ENCODE measurements around the gene ZNF169.
"Not testable (repeated sequence)": the region's sequence is repeated elsewhere in the genome, so short reads cannot be mapped to it uniquely, and the experiment has no call there.

DNA sequence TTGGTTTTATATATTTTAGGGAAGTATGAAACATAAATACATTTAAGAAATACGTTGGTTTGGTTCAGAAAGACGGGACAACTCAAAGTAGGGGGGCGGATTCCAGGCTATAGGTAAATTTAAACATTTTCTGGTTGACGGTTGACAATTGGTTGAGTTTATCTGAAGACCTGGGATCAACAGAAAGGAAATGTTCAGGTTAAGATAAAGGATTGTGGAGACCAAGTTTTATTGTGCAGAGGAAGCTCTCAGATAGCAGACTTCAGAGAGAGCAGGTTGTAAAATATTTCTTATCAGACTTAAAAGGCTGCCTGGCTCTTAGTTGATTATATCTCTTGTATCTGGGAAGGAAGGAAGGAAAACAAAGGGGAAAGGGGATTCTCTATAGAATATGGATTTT is 17.9 kb downstream of the ZNF169 start:
- TF ChIP-seq EP300, POLR2A (IDR thresholded peaks at IDR 0.05): not testable (repeated sequence)
- TF ChIP-seq, protein P1, sequence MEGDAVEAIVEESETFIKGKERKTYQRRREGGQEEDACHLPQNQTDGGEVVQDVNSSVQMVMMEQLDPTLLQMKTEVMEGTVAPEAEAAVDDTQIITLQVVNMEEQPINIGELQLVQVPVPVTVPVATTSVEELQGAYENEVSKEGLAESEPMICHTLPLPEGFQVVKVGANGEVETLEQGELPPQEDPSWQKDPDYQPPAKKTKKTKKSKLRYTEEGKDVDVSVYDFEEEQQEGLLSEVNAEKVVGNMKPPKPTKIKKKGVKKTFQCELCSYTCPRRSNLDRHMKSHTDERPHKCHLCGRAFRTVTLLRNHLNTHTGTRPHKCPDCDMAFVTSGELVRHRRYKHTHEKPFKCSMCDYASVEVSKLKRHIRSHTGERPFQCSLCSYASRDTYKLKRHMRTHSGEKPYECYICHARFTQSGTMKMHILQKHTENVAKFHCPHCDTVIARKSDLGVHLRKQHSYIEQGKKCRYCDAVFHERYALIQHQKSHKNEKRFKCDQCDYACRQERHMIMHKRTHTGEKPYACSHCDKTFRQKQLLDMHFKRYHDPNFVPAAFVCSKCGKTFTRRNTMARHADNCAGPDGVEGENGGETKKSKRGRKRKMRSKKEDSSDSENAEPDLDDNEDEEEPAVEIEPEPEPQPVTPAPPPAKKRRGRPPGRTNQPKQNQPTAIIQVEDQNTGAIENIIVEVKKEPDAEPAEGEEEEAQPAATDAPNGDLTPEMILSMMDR (IDR thresholded peaks at IDR 0.05), result not testable (repeated sequence)

Measured in sigmoid colon (tissue), 4 donors.